ENCODE results near the gene KRTAP29-1.

- TF ChIP-seq EZH2phosphoT487 (IDR thresholded peaks at IDR 0.05; ENCODE audit: borderline replicate concordance, low read length) = no peak
- TF ChIP-seq, protein P1, sequence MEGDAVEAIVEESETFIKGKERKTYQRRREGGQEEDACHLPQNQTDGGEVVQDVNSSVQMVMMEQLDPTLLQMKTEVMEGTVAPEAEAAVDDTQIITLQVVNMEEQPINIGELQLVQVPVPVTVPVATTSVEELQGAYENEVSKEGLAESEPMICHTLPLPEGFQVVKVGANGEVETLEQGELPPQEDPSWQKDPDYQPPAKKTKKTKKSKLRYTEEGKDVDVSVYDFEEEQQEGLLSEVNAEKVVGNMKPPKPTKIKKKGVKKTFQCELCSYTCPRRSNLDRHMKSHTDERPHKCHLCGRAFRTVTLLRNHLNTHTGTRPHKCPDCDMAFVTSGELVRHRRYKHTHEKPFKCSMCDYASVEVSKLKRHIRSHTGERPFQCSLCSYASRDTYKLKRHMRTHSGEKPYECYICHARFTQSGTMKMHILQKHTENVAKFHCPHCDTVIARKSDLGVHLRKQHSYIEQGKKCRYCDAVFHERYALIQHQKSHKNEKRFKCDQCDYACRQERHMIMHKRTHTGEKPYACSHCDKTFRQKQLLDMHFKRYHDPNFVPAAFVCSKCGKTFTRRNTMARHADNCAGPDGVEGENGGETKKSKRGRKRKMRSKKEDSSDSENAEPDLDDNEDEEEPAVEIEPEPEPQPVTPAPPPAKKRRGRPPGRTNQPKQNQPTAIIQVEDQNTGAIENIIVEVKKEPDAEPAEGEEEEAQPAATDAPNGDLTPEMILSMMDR (IDR thresholded peaks at IDR 0.05; ENCODE audit: low read depth, low read length, poor library complexity, severe bottlenecking) = no peak
These were observed 1.4 kb downstream of the KRTAP29-1 start for GRCh38 chr17:41301204-41301790.

Measured in DOHH2 (cell line).